SK-N-SH (cell line): ENCODE measurements around the gene MRPL49. TPM values are rescaled to one million over a fixed set of nuclear protein-coding genes. Genes with fewer than 3 reads are reported as not detected.

Experiments used
- CTCF ChIA-PET: fragments of 300-600, 350-600 bp; formaldehyde crosslinking; extraction: SDS; loops from one replicate; lab custom pipeline; 2021; lab: Yijun Ruan, JAX
- POLR2A ChIA-PET: fragments of 350-600 bp; sonication (Branson Sonifier 250); formaldehyde crosslinking; extraction: SDS; loops from one replicate; lab custom pipeline; 2020; ENCODE audit warnings: antibody characterized with exemption, inconsistent platforms; lab: Yijun Ruan, JAX
- DNase-seq: peaks from one replicate; pipeline ENCODE4 v3.0.0; 2012
- H2AFZ ChIP-seq: fragments of 200-600 bp; sonication (generic); 2 replicates; pipeline ENCODE4 v1.8.1; 2016; ENCODE audit warnings: antibody characterized with exemption, mild to moderate bottlenecking, low read depth
- H3F3A ChIP-seq: fragments of 200-600 bp; sonication (generic); replicated peaks from 2 replicates; pipeline ENCODE3; 2016; ENCODE audit warnings: antibody characterized with exemption, mild to moderate bottlenecking; ENCODE audit not compliant: insufficient read depth
- H3K27ac ChIP-seq, 2 experiments: fragments of 200-500 bp in 1 of 2; fragments of 200-600 bp in 1 of 2; sonication (Bioruptor generic) in 1 of 2; sonication (generic), shearing (Covaris generic) in 1 of 2; 2 replicates each; pipeline versions ENCODE4 v1.5.1 to v1.6.1; 2014 to 2016; ENCODE audit warnings: low read depth in 2 of 2, inconsistent platforms in 1 of 2, low read length in 1 of 2, mild to moderate bottlenecking in 1 of 2, mixed read lengths in 1 of 2
- H3K27me3 ChIP-seq: fragments of 200-600 bp; sonication (generic), shearing (Covaris generic); 2 replicates; pipeline ENCODE4 v1.6.1; 2016; ENCODE audit warnings: mixed run types; ENCODE audit not compliant: insufficient read depth
- H3K36me3 ChIP-seq, 2 experiments: fragments of 200-500 bp in 1 of 2; fragments of 200-600 bp in 1 of 2; sonication (Bioruptor generic) in 1 of 2; sonication (generic) in 1 of 2; replicated peaks in 1 of 2; 2 replicates each; pipeline versions ENCODE3 to v1.5.1; 2014 to 2016; ENCODE audit warnings: low read length in 1 of 2, mild to moderate bottlenecking in 1 of 2; ENCODE audit not compliant: insufficient read depth in 2 of 2, control insufficient read depth in 1 of 2
- H3K4me1 ChIP-seq, 2 experiments: fragments of 200-500 bp in 1 of 2; fragments of 200-600 bp in 1 of 2; sonication (Bioruptor generic) in 1 of 2; sonication (generic), shearing (Covaris generic) in 1 of 2; 2 replicates each; pipeline versions ENCODE4 v1.5.1 to v1.6.1; 2014 to 2016; ENCODE audit warnings: low read depth in 1 of 2, low read length in 1 of 2, mixed run types in 1 of 2; ENCODE audit not compliant: insufficient read depth in 2 of 2, control insufficient read depth in 1 of 2
- H3K4me2 ChIP-seq: fragments of 200-600 bp; sonication (generic), shearing (Covaris generic); 2 replicates; pipeline ENCODE4 v1.6.1; 2017; ENCODE audit warnings: mixed run types
- H3K4me3 ChIP-seq, 2 experiments: fragments of 200-500 bp in 1 of 2; fragments of 200-600 bp in 1 of 2; sonication (Bioruptor generic) in 1 of 2; sonication (generic), shearing (Covaris generic) in 1 of 2; 2 replicates each; pipeline versions ENCODE4 v1.5.1 to v1.8.1; 2014 to 2016; ENCODE audit warnings: low read depth in 2 of 2, inconsistent platforms in 1 of 2, low read length in 1 of 2, mild to moderate bottlenecking in 1 of 2, mixed read lengths in 1 of 2, moderate library complexity in 1 of 2
- H3K79me2 ChIP-seq: fragments of 200-600 bp; sonication (generic); 2 replicates; pipeline ENCODE4 v1.8.1; 2017; ENCODE audit warnings: mild to moderate bottlenecking; ENCODE audit not compliant: insufficient read depth
- H3K9ac ChIP-seq: fragments of 200-600 bp; sonication (generic); 2 replicates; pipeline ENCODE4 v1.6.1; 2017; ENCODE audit warnings: mixed run types
- H3K9me2 ChIP-seq: fragments of 200-600 bp; sonication (generic); 2 replicates; pipeline ENCODE4 v1.6.1; 2017; ENCODE audit warnings: mixed run types
- H3K9me3 ChIP-seq: fragments of 200-600 bp; sonication (generic); 2 replicates; pipeline ENCODE4 v1.6.1; 2017; ENCODE audit warnings: mixed run types, mild to moderate bottlenecking, moderate library complexity
- H4K20me1 ChIP-seq: fragments of 200-600 bp; sonication (generic); 2 replicates; pipeline ENCODE4 v1.6.1; 2017; ENCODE audit warnings: mild to moderate bottlenecking, mixed run types; ENCODE audit not compliant: insufficient read depth
- CHD2 ChIP-seq: fragments of 150-350 bp; IDR thresholded peaks from 2 replicates; pipeline ENCODE4 v1.6.1; 2018; ENCODE audit warnings: low read length; ENCODE audit not compliant: partially characterized antibody
- CTCF ChIP-seq: fragments of 200-600 bp; sonication (generic); IDR thresholded peaks from 2 replicates; pipeline ENCODE4 v1.6.1; 2017; ENCODE audit warnings: antibody characterized with exemption, mild to moderate bottlenecking, moderate library complexity
- EZH2phosphoT487 ChIP-seq: fragments of 200-600 bp; sonication (generic); IDR thresholded peaks from 2 replicates; pipeline ENCODE4 v1.6.1; 2017; ENCODE audit warnings: low read depth, mixed run types, mild to moderate bottlenecking, antibody characterized with exemption, moderate library complexity, borderline replicate concordance
- FOXM1 ChIP-seq: IDR thresholded peaks from 2 replicates; pipeline ENCODE4 v1.4.0; 2012; ENCODE audit warnings: low read depth, mild to moderate bottlenecking
- POLR2AphosphoS5 ChIP-seq: IDR thresholded peaks from 2 replicates; pipeline ENCODE4 v1.6.1; 2012; ENCODE audit warnings: low read depth, low read length
- RAD21 ChIP-seq: IDR thresholded peaks from 2 replicates; pipeline ENCODE4 v1.6.1; 2012; ENCODE audit warnings: mild to moderate bottlenecking, low read length
- RCOR1 ChIP-seq: fragments of 150-350 bp; IDR thresholded peaks from 2 replicates; pipeline ENCODE4 v1.6.1; 2017; ENCODE audit warnings: antibody characterized with exemption, low read length
- SMC3 ChIP-seq: IDR thresholded peaks from 2 replicates; pipeline ENCODE4 v1.6.1; 2012; ENCODE audit warnings: low read depth, low read length, improper control_type of control experiment
- TAF1 ChIP-seq: IDR thresholded peaks from 2 replicates; pipeline ENCODE4 v1.6.1; 2012; ENCODE audit warnings: low read depth, mild to moderate bottlenecking, low read length, moderate library complexity, borderline replicate concordance
- USF2 ChIP-seq: fragments of 150-350 bp; IDR thresholded peaks from 2 replicates; pipeline ENCODE4 v1.6.1; 2017; ENCODE audit warnings: antibody characterized with exemption, low read length, low read depth, borderline replicate concordance
- YY1 ChIP-seq: IDR thresholded peaks from 2 replicates; pipeline ENCODE4 v1.4.0; 2012; ENCODE audit warnings: low read depth, mild to moderate bottlenecking
- WGBS: methylation state at CpG from one replicate; pipeline ENCODE4 v1.1.6; 2017; ENCODE audit warnings: low lambda C conversion rate; 5-methylcytosine and 5-hydroxymethylcytosine counted together
- polyA plus RNA-seq, 3 experiments: library from polyadenylated mRNA; depleted of rRNA; stranded (reverse); fragments of >200 nt; gene quantifications; 2 replicates each; pipeline ENCODE4 v1.2.3, GENCODE V29; 2012
- TF ChIP-seq, protein P1 (sequence below): IDR thresholded peaks from 2 replicates; pipeline ENCODE4; 2012
- TF ChIP-seq, protein P2 (sequence below): IDR thresholded peaks from 2 replicates; pipeline ENCODE4 v1.4.0; 2012; ENCODE audit warnings: low read depth

Gene MRPL49
- polyA plus RNA-seq, 1 of the 3 experiments (the other 2 are of a cell fraction) = 56.7 TPM

DNA sequence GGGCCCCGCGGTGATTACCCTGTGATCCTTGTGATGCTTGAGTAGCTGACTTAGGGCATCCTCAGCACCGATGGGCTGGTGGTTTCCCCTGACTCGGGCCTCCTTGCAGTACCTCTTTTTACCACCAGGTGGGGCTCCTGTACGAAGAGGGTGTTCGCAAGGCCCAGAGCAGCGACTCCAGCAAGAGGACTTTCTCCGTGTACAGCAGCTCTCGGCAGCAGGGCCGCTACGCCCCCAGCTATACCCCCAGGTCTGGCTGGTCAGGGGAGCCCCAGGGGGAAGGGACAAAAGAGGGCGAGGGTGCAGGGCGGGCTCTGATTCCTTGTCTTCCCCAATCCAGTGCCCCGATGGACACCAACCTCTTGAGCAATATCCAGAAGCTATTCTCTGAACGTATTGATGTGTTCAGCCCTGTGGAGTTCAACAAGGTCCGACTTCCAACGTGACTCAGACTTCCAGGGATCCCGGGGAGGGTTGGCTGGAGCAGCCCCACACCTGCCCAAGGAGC lies 11.7 kb upstream of the MRPL49 start:
- Histone ChIP-seq H3K4me3 (no peak overlapping the region; a peak in 2 of 4 replicates), H3K9me3 (no peaks in the 10 kb centered on the region), H3K9ac (no peak overlapping the region), H3K4me1 (peaks cover 9 to 37% of the 10 kb centered on the region in 2 experiments; a peak in 3 of 4 replicates), H3K27me3 (no peaks in the 10 kb centered on the region), H3K27ac (peak overlapping the region in 1 of 2 experiments; percentile 39; a peak in 3 of 4 replicates), H3K9me2 (no peaks in the 10 kb centered on the region), H4K20me1 (peaks cover 6% of the 10 kb centered on the region; the same call in 1 of the 2 replicates), H3F3A (peaks cover 13% of the 10 kb centered on the region), H3K36me3 (peaks cover 0 to 26% of the 10 kb centered on the region in 2 experiments), H2AFZ (no peak overlapping the region), H3K4me2 (no peak overlapping the region), H3K79me2 (peaks cover 12% of the 10 kb centered on the region; the same call in 1 of the 2 replicates)
- peak; percentile 91 for DNase-seq
- POLR2A ChIA-PET = interaction anchor here (0.7 to 4.1 kb wide), 5 partner anchors 8 to 70 kb away, joined by 3 to 27 read pairs (median 8); partner anchors contain the start of genes FAU, MRPL49, SAC3D1 and VPS51
- no peak for TF ChIP-seq YY1
- no peak for TF ChIP-seq USF2
- TF ChIP-seq POLR2AphosphoS5 = no peak
- TF ChIP-seq, protein P1, sequence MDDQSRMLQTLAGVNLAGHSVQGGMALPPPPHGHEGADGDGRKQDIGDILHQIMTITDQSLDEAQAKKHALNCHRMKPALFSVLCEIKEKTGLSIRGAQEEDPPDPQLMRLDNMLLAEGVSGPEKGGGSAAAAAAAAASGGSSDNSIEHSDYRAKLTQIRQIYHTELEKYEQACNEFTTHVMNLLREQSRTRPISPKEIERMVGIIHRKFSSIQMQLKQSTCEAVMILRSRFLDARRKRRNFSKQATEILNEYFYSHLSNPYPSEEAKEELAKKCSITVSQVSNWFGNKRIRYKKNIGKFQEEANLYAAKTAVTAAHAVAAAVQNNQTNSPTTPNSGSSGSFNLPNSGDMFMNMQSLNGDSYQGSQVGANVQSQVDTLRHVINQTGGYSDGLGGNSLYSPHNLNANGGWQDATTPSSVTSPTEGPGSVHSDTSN = no peak
- TF ChIP-seq CTCF = peak; percentile 89
- TF ChIP-seq CHD2 = peak; percentile 34
- peak; percentile 61 for TF ChIP-seq SMC3
- TF ChIP-seq RCOR1 = no peak
- peak; percentile 56 for TF ChIP-seq RAD21
- TF ChIP-seq TAF1 = no peak
- TF ChIP-seq, protein P2, sequence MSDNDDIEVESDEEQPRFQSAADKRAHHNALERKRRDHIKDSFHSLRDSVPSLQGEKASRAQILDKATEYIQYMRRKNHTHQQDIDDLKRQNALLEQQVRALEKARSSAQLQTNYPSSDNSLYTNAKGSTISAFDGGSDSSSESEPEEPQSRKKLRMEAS = no peak
- no peak for TF ChIP-seq FOXM1
- no peak for TF ChIP-seq EZH2phosphoT487
- CTCF ChIA-PET = interaction anchor here (0.6 to 6.1 kb wide), 29 partner anchors 8 to 860 kb away, joined by 3 to 150 read pairs (median 4); partner anchors contain the start of genes ARL2, CAPN1, CDCA5 and FAU
- WGBS = 3% methylated on average over 14 of the region's 18 CpGs
